ENCODE measurements around the gene WRNIP1.

Gene WRNIP1

GRCh38 chr6:2765166-2765895 is at the start of gene WRNIP1:
WRNIP1 (plus strand) TSS chr6:2765393; CDS start chr6:2765623, 230 bp downstream.
- H3K27ac ChIP-seq: peak within 1 kb of the TSS; percentile 87
- TF ChIP-seq CTCF (conservative IDR thresholded peaks at IDR 0.05): peak; percentile 70

- no peak overlapping the region for H3K27ac ChIP-seq
- no peak for TF ChIP-seq CTCF (conservative IDR thresholded peaks at IDR 0.05)
Measured at GRCh38 chr6:2715737-2716136, 49.5 kb upstream of the WRNIP1 start.

GRCh38 chr6:2716936-2717700 is 48.1 kb upstream of the WRNIP1 start:
- TF ChIP-seq CTCF (conservative IDR thresholded peaks at IDR 0.05): no peak
- no peak overlapping the region for H3K27ac ChIP-seq

- no peak for TF ChIP-seq CTCF (conservative IDR thresholded peaks at IDR 0.05)
- H3K27ac ChIP-seq: no peak overlapping the region
Measured at GRCh38 chr6:2718334-2719092, 46.7 kb upstream of the WRNIP1 start.

GRCh38 chr6:2719093-2719455 is 46.1 kb upstream of the WRNIP1 start:
- H3K27ac ChIP-seq: no peak overlapping the region
- no peak for TF ChIP-seq CTCF (conservative IDR thresholded peaks at IDR 0.05)

- TF ChIP-seq CTCF (conservative IDR thresholded peaks at IDR 0.05): no peak
- no peak overlapping the region for H3K27ac ChIP-seq
Measured at GRCh38 chr6:2721219-2721618, 44.0 kb upstream of the WRNIP1 start.

GRCh38 chr6:2725364-2725988 is 39.7 kb upstream of the WRNIP1 start:
- H3K27ac ChIP-seq: no peak overlapping the region
- TF ChIP-seq CTCF (conservative IDR thresholded peaks at IDR 0.05): no peak

Measured in VCaP (cell line).